Activated CD4-positive, alpha-beta T cell treated with anti-CD3 and anti-CD28 coated beads, Interleukin-2, amount 10 ng/mL, durations not matched to agents 24 days and 14 days (primary cell): ENCODE measurements around the gene PCNT. TPM values are rescaled to one million over a fixed set of nuclear protein-coding genes. Genes with fewer than 3 reads are reported as not detected.
"Not testable (repeated sequence)": the region's sequence is repeated elsewhere in the genome, so short reads cannot be mapped to it uniquely, and the experiment has no call there.

Source experiments
- DNase-seq: peaks from one replicate; pipeline ENCODE4 v3.0.0; 2022
- H3K27ac Mint-ChIP-seq: one replicate; pipeline ENCODE4 v1.8.0; 2022; ENCODE audit warnings: mild to moderate bottlenecking, mixed read lengths
- H3K27me3 Mint-ChIP-seq: one replicate; pipeline ENCODE4 v1.8.0; 2022; ENCODE audit warnings: mixed read lengths
- H3K36me3 Mint-ChIP-seq: one replicate; pipeline ENCODE4 v1.8.0; 2022; ENCODE audit warnings: low read depth, mild to moderate bottlenecking, mixed read lengths
- H3K4me1 Mint-ChIP-seq: one replicate; pipeline ENCODE4 v1.8.0; 2021; ENCODE audit warnings: mixed read lengths
- H3K4me3 Mint-ChIP-seq: one replicate; pipeline ENCODE4 v1.8.0; 2022; ENCODE audit warnings: mild to moderate bottlenecking, moderate library complexity, mixed read lengths
- H3K9me3 Mint-ChIP-seq: one replicate; pipeline ENCODE4 v1.8.0; 2021; ENCODE audit warnings: mixed read lengths
- intact Hi-C: fragments of 100-400 bp; cut with micrococcal nuclease; formaldehyde crosslinking; loops from one replicate; pipeline ENCODE4 v1.15.1; 2023
- total RNA-seq: library from RNA; stranded (reverse); gene quantifications from 2 replicates; pipeline ENCODE4 v1.2.3, GENCODE V29; 2022

The PCNT gene
- total RNA-seq, 1 donor from 2014 or later = 52.0 TPM

- no peak for DNase-seq
- H3K4me1 Mint-ChIP-seq = peaks cover 21% of the 10 kb centered on the region
- intact Hi-C loops = loop anchor here (5.0 kb wide), 1 partner anchor 45 kb away; the partner anchor contains the start of genes C21orf58 and PCNT
- no peak overlapping the region for H3K27ac Mint-ChIP-seq
- H3K36me3 Mint-ChIP-seq = peaks cover 45% of the 10 kb centered on the region
- no peak overlapping the region for H3K4me3 Mint-ChIP-seq
- H3K27me3 Mint-ChIP-seq = no peaks in the 10 kb centered on the region
- no peaks in the 10 kb centered on the region for H3K9me3 Mint-ChIP-seq
Observed at GRCh38 chr21:46366966-46367365, 43.0 kb downstream of the PCNT start.

DNA sequence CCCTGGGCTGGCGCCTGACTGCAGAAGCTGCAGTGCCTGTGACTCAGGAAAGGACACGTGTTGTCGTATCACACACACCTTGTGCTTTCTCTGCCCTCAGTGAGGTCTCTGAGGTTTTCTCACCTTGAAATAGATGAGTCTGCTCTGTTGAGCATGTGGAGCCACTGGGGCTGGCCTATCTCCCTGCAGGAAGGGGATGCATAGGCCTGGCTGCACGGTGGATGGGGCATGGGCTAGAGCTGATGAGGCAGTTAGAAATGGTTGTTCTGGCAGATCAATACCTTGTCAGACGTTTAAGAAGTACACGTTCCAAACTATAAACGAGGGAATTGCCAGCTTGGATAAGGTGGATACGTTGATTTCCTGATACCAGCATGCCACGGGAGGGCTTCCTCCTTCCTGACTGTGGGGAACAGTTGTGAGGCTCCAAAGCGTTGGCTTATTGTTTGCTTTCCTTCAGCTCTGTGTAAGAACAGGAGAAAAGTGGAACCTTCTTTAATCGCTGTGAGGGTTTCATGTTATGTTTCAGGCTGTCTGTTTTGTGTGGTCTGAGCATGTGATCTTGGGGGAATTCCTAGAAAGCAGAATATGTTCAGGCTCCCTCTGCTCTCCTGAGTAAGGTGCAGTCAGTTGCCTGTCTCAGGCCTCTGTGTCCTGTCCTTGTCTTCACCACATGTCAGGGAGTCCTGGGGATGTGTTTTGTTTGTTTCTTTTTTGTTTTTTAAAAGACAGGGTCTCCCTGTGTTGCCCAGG, 44.8 kb downstream of the PCNT start:
- H3K4me3 Mint-ChIP-seq = peak overlapping the region; percentile 77
- peaks cover 36% of the 10 kb centered on the region for H3K36me3 Mint-ChIP-seq
- H3K27ac Mint-ChIP-seq = peak overlapping the region; percentile 87
- H3K9me3 Mint-ChIP-seq = no peaks in the 10 kb centered on the region
- intact Hi-C loops = loop anchor here (5.0 kb wide), 1 partner anchor 46 kb away; the partner anchor contains the start of genes C21orf58 and PCNT
- H3K4me1 Mint-ChIP-seq = peaks cover 20% of the 10 kb centered on the region
- no peaks in the 10 kb centered on the region for H3K27me3 Mint-ChIP-seq
- DNase-seq = peak; percentile 85

GRCh38 chr21:46369520-46370235, 45.7 kb downstream of the PCNT start:
- peaks cover 35% of the 10 kb centered on the region for H3K36me3 Mint-ChIP-seq
- no peak overlapping the region for H3K4me3 Mint-ChIP-seq
- H3K27me3 Mint-ChIP-seq = no peaks in the 10 kb centered on the region
- H3K4me1 Mint-ChIP-seq = peaks cover 20% of the 10 kb centered on the region
- no peak for DNase-seq
- no peaks in the 10 kb centered on the region for H3K9me3 Mint-ChIP-seq
- intact Hi-C loops = loop anchor here (5.0 kb wide), 1 partner anchor 47 kb away; the partner anchor contains the start of genes C21orf58 and PCNT
- H3K27ac Mint-ChIP-seq = peak overlapping the region; percentile 20

- H3K27ac Mint-ChIP-seq = no peak overlapping the region
- H3K4me3 Mint-ChIP-seq = no peak overlapping the region
- no peaks in the 10 kb centered on the region for H3K9me3 Mint-ChIP-seq
- no peak for DNase-seq
- no peaks in the 10 kb centered on the region for H3K27me3 Mint-ChIP-seq
- H3K4me1 Mint-ChIP-seq = peaks cover 20% of the 10 kb centered on the region
- peaks cover 22% of the 10 kb centered on the region for H3K36me3 Mint-ChIP-seq
- intact Hi-C loops = no loop called here
Observed at GRCh38 chr21:46371204-46372013, 47.5 kb downstream of the PCNT start.

- intact Hi-C loops = no loop called here
- no peaks in the 10 kb centered on the region for H3K27me3 Mint-ChIP-seq
- H3K27ac Mint-ChIP-seq = no peak overlapping the region
- no peak overlapping the region for H3K4me3 Mint-ChIP-seq
- no peaks in the 10 kb centered on the region for H3K9me3 Mint-ChIP-seq
- DNase-seq = no peak
- H3K36me3 Mint-ChIP-seq = peaks cover 19% of the 10 kb centered on the region
- H3K4me1 Mint-ChIP-seq = peaks cover 19% of the 10 kb centered on the region
Observed at GRCh38 chr21:46372014-46372485, 48.1 kb downstream of the PCNT start.

DNA sequence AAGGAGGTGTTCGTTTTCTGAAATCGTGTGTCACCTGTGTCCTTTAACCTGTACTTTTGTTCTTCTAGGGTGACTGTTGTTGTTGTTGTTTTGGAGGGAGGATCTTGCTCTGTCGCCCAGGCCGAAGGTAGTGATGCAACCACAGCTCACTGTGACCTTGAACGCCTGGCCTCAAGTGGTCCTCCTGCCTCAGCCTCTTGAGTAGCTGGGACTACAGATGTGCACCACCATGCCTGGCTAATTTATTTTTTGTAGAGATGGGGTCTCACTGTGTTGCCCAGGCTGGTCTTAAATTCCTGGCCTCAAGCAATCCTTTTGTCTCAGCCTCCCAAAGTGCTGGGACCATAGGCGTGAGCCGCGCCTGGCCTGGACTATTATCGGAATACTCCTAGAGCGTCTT, 49.0 kb downstream of the PCNT start:
- peaks cover 19% of the 10 kb centered on the region for H3K4me1 Mint-ChIP-seq
- intact Hi-C loops = not testable (repeated sequence)

GRCh38 chr21:46374761-46375389, 50.9 kb downstream of the PCNT start:
- no peak overlapping the region for H3K27ac Mint-ChIP-seq

More for the DNA sequence above, 49.0 kb downstream of the PCNT start:
- peaks cover 20% of the 10 kb centered on the region for H3K36me3 Mint-ChIP-seq
- H3K4me3 Mint-ChIP-seq, H3K9me3 Mint-ChIP-seq, DNase-seq, H3K27me3 Mint-ChIP-seq, H3K27ac Mint-ChIP-seq: not testable (repeated sequence)

GRCh38 chr21:46375560-46376230, 51.7 kb downstream of the PCNT start:
- DNase-seq = no peak
- Mint-ChIP-seq H3K27ac (no peak overlapping the region), H3K9me3 (no peaks in the 10 kb centered on the region), H3K4me1 (peaks cover 4% of the 10 kb centered on the region), H3K27me3 (no peaks in the 10 kb centered on the region), H3K36me3 (peaks cover 32% of the 10 kb centered on the region), H3K4me3 (no peak overlapping the region)
- intact Hi-C loops = no loop called here

More at GRCh38 chr21:46374761-46375389, 50.9 kb downstream of the PCNT start:
- peaks cover 31% of the 10 kb centered on the region for H3K36me3 Mint-ChIP-seq
- intact Hi-C loops = no loop called here
- H3K27me3 Mint-ChIP-seq = no peaks in the 10 kb centered on the region
- H3K4me1 Mint-ChIP-seq = peaks cover 4% of the 10 kb centered on the region
- no peak for DNase-seq
- no peak overlapping the region for H3K4me3 Mint-ChIP-seq
- H3K9me3 Mint-ChIP-seq = no peaks in the 10 kb centered on the region

GRCh38 chr21:46376231-46376628, 52.3 kb downstream of the PCNT start:
- Mint-ChIP-seq H3K4me3 (no peak overlapping the region), H3K9me3 (no peaks in the 10 kb centered on the region), H3K27ac (no peak overlapping the region), H3K27me3 (no peaks in the 10 kb centered on the region), H3K36me3 (peaks cover 34% of the 10 kb centered on the region), H3K4me1 (peaks cover 4% of the 10 kb centered on the region)
- intact Hi-C loops = no loop called here
- DNase-seq = no peak

DNA sequence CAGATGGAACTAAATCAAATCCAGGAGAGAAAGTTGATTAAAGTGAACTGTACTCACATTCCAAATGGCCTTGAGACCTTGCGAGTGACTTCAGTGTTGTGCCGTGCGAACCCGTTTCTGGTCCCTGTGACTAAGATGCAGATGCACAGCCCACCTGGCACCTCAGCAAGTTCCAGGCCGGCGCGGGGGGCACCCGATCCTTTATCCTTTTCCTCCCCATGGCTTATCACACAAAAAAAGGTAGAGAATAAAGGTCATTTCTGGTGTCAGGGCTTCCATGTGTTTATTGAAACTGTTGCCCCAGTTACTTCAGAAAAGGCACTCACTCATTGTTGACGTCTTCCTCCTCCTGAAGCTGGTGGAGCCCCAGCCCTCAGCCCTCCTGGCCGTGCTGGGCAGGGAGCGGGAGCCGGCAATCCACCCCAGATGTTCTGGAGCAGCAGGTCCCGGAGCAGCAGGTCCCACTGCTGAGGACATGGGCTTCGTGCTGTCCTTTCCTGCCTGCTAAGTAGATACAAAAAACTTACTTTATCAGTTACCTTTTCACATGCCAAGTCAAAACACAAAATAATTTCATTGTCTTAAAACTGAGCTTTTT, 53.0 kb downstream of the PCNT start:
- Mint-ChIP-seq H3K4me1 (peaks cover under 1% of the 10 kb centered on the region), H3K27ac (no peak overlapping the region), H3K9me3 (peaks cover 5% of the 10 kb centered on the region), H3K27me3 (no peaks in the 10 kb centered on the region), H3K36me3 (peaks cover 34% of the 10 kb centered on the region), H3K4me3 (no peak overlapping the region)
- intact Hi-C loops = no loop called here
- no peak for DNase-seq

GRCh38 chr21:46377789-46378188, 53.8 kb downstream of the PCNT start:
- H3K36me3 Mint-ChIP-seq = peaks cover 42% of the 10 kb centered on the region
- H3K4me3 Mint-ChIP-seq = no peak overlapping the region
- no peak for DNase-seq
- H3K27me3 Mint-ChIP-seq = no peaks in the 10 kb centered on the region
- intact Hi-C loops = no loop called here
- H3K9me3 Mint-ChIP-seq = peaks cover 13% of the 10 kb centered on the region
- H3K4me1 Mint-ChIP-seq = no peaks in the 10 kb centered on the region
- H3K27ac Mint-ChIP-seq = no peak overlapping the region

DNA sequence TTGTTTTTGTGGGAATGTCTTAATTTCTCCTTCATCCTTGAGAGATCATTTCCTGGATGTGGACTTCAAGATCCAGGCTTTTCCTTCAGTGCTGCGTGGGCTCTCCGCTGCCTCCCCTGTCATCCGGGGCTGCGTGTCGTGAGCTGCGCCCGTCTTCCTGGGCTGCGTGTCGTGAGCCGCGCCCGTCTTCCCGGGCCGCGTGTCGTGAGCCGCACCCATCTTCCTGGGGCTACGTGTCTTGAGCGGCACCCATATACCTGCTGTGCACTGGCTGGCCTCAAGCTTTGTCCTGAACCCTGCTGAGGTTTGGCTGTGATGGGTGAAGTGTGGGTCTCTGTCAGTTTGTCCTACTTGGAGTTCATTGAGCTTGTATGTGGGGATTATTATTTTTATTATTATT, 55.1 kb downstream of the PCNT start:
- Mint-ChIP-seq H3K4me3 (no peak overlapping the region), H3K36me3 (peaks cover 55% of the 10 kb centered on the region), H3K4me1 (no peaks in the 10 kb centered on the region), H3K27me3 (no peaks in the 10 kb centered on the region), H3K9me3 (peaks cover 18% of the 10 kb centered on the region), H3K27ac (no peak overlapping the region)
- intact Hi-C loops = no loop called here
- DNase-seq = no peak
